T-helper 9 cell (primary cell): ENCODE data around the gene EPSTI1.

Source experiments
- DNase-seq: peaks from one replicate; pipeline ENCODE4 v3.0.0-alpha.2; 2020

The EPSTI1 gene

DNA sequence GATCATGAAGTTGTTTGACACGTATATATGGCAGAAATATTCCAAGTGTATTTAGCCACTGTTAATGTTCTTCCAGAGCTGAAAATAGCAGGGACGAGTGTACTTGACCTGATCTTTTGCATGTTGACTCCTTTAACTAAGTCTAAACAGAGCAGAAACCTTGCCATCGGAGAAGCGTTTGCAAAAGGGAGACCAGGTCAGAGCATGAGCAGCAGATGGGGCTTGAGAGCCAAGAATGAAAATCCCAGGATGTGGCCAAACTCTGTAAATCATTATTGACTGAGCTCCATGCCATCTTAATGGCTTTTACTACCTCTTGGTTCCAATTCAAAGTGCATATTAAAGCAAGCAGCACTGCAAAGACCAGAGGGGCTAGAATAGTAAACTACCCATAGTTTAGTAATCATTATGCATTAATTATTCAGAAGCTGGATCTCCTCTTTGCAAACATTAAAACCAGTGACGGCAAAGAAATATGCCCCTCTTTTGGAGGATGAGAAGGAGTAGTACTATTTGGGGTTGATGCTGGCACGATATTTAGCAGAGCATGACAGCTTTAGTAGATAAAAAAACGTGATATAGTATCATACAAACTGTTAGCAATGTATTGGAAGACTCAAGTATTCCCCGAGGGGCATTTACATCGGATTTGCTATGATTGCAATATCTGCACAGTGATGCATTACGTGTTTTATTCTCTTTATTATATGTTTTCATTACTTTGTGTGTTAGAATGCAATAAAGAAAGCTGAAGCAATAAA lies 154.9 kb downstream of the EPSTI1 start:
- DNase-seq, result no peak
